HEK293 (cell line): ENCODE data around the gene RASSF8.

Experiments used
- CTCF ChIA-PET: fragments of 350-600 bp; formaldehyde crosslinking; extraction: SDS; loops from one replicate; lab custom pipeline; 2021; ENCODE audit warnings: antibody characterized with exemption; lab: Yijun Ruan, JAX
- POLR2A ChIA-PET: fragments of 300-600 bp; formaldehyde crosslinking; extraction: SDS; loops from one replicate; lab custom pipeline; 2020; ENCODE audit warnings: antibody characterized with exemption, inconsistent platforms; lab: Yijun Ruan, JAX
- H3K27ac ChIP-seq: fragments of 200-500 bp; sonication (Bioruptor generic); 2 replicates; pipeline ENCODE4 v1.5.1; 2014; ENCODE audit warnings: low read depth, low read length, control low read depth, inconsistent platforms; ENCODE audit errors: extremely low read depth
- H3K36me3 ChIP-seq, 2 experiments: fragments of 200-500 bp in 1 of 2; sonication (Bioruptor generic) in 1 of 2; 1 replicate in 1 of 2; 2 replicates in 1 of 2; pipeline ENCODE4 v1.5.1; 2014 to 2017; ENCODE audit warnings: inconsistent platforms in 2 of 2, low read length in 2 of 2; ENCODE audit not compliant: control insufficient read depth in 2 of 2, insufficient read depth in 1 of 2
- H3K4me1 ChIP-seq: fragments of 200-500 bp; sonication (Bioruptor generic); 2 replicates; pipeline ENCODE4 v1.5.1; 2014; ENCODE audit warnings: mild to moderate bottlenecking, low read length, inconsistent platforms; ENCODE audit not compliant: control insufficient read depth, insufficient read depth
- H3K4me3 ChIP-seq: 2 replicates; pipeline ENCODE4 v1.5.1; 2011; ENCODE audit warnings: low read depth, mild to moderate bottlenecking, control low read depth, low read length, moderate library complexity
- H3K9me3 ChIP-seq: fragments of 200-500 bp; sonication (Bioruptor generic); 2 replicates; pipeline ENCODE4 v1.5.1; 2014; ENCODE audit warnings: low read depth, low read length, inconsistent platforms; ENCODE audit not compliant: control insufficient read depth, insufficient read depth
- BCL11A ChIP-seq: fragments of 450-650 bp; formaldehyde crosslinking; IDR thresholded peaks from 2 replicates; pipeline ENCODE4 v1.5.1; 2016; ENCODE audit warnings: low read depth, missing biosample characterization, missing genetic modification characterization
- EGR2 ChIP-seq: fragments of 450-650 bp; formaldehyde crosslinking; IDR thresholded peaks from 2 replicates; pipeline ENCODE4 v1.5.1; 2016; ENCODE audit warnings: low read depth, missing biosample characterization, missing genetic modification characterization
- GFI1B ChIP-seq: fragments of 450-650 bp; formaldehyde crosslinking; IDR thresholded peaks from 2 replicates; pipeline ENCODE4 v1.5.1; 2016; ENCODE audit warnings: missing biosample characterization, missing genetic modification characterization
- PRDM1 ChIP-seq: fragments of 450-650 bp; formaldehyde crosslinking; IDR thresholded peaks from 2 replicates; pipeline ENCODE4; 2016; ENCODE audit warnings: missing biosample characterization, missing genetic modification characterization
- SP2 ChIP-seq: fragments of 450-650 bp; formaldehyde crosslinking; IDR thresholded peaks from 2 replicates; pipeline ENCODE4 v1.5.1; 2016; ENCODE audit warnings: missing biosample characterization, missing genetic modification characterization
- SP3 ChIP-seq: fragments of 450-650 bp; formaldehyde crosslinking; IDR thresholded peaks from 2 replicates; pipeline ENCODE4 v1.5.1; 2016; ENCODE audit warnings: missing biosample characterization, missing genetic modification characterization
- WT1 ChIP-seq: fragments of 450-650 bp; formaldehyde crosslinking; IDR thresholded peaks from 2 replicates; pipeline ENCODE4 v1.5.1; 2016; ENCODE audit warnings: missing biosample characterization, missing genetic modification characterization
- ZNF132 ChIP-seq: fragments of 450-650 bp; formaldehyde crosslinking; IDR thresholded peaks from 2 replicates; pipeline ENCODE4 v1.5.1; 2017; ENCODE audit warnings: missing biosample characterization, missing genetic modification characterization, borderline replicate concordance
- ZNF140 ChIP-seq: fragments of 450-650 bp; formaldehyde crosslinking; IDR thresholded peaks from 2 replicates; pipeline ENCODE4 v1.5.1; 2016; ENCODE audit warnings: missing biosample characterization, missing genetic modification characterization
- ZNF292 ChIP-seq: fragments of 450-650 bp; formaldehyde crosslinking; IDR thresholded peaks from 2 replicates; pipeline ENCODE4 v1.5.1; 2016; ENCODE audit warnings: low read depth, missing biosample characterization, missing genetic modification characterization, borderline replicate concordance
- ZNF366 ChIP-seq: fragments of 450-650 bp; formaldehyde crosslinking; conservative IDR thresholded peaks from 2 replicates; pipeline ENCODE4 v1.5.1; 2016; ENCODE audit warnings: missing biosample characterization, missing genetic modification characterization
- ZNF394 ChIP-seq: fragments of 450-650 bp; formaldehyde crosslinking; IDR thresholded peaks from 2 replicates; pipeline ENCODE4 v1.5.1; 2016; ENCODE audit warnings: missing biosample characterization, missing genetic modification characterization, mild to moderate bottlenecking, moderate library complexity, borderline replicate concordance
- ZNF558 ChIP-seq: fragments of 450-650 bp; formaldehyde crosslinking; IDR thresholded peaks from 2 replicates; pipeline ENCODE4 v1.5.1; 2016; ENCODE audit warnings: missing biosample characterization, missing genetic modification characterization
- ZNF776 ChIP-seq: fragments of 450-650 bp; formaldehyde crosslinking; IDR thresholded peaks from 2 replicates; pipeline ENCODE4 v1.5.0; 2017; ENCODE audit warnings: missing biosample characterization, missing genetic modification characterization, borderline replicate concordance
- TF ChIP-seq, protein P1 (sequence below): fragments of 450-650 bp; formaldehyde crosslinking; IDR thresholded peaks from 2 replicates; pipeline ENCODE4 v1.5.1; 2017; ENCODE audit warnings: missing biosample characterization, missing genetic modification characterization
- TF ChIP-seq, protein P2 (sequence below): fragments of 450-650 bp; formaldehyde crosslinking; IDR thresholded peaks from 2 replicates; pipeline ENCODE4 v1.5.1; 2016; ENCODE audit warnings: missing biosample characterization, missing genetic modification characterization
- TF ChIP-seq, protein P3 (sequence below): fragments of 450-650 bp; formaldehyde crosslinking; IDR thresholded peaks from 2 replicates; pipeline ENCODE4 v1.5.1; 2017; ENCODE audit warnings: missing biosample characterization, mild to moderate bottlenecking, missing genetic modification characterization, moderate library complexity
- TF ChIP-seq, protein P4 (sequence below): fragments of 450-650 bp; formaldehyde crosslinking; IDR thresholded peaks from 2 replicates; pipeline ENCODE4 v1.5.1; 2016; ENCODE audit warnings: missing biosample characterization, missing genetic modification characterization, low read depth

The RASSF8 gene

DNA sequence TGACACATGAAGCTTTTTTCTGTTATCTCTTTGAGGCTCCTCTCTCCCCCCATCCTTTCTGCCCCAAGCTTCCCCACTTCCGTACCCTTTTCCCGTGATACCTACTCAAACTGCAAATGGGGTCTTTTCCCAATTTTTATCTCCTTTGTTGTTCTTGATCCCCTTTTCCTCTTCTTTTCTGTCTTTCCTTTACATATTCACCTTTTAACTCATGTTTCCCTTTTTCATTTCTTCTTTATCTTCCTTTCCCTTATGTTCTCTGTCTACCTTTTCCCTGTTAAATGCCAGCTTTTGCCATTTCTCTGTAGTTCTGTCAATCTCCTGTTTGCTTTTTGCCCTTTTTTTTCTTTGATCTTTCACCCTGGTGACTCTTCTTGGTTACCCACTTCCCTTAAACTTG, 168.9 kb downstream of the RASSF8 start:
- ChIA-PET POLR2A (interaction anchor here (1.2 kb wide), 1 partner anchor 13 kb away, joined by 4 read pairs; no protein-coding TSS in a partner anchor), CTCF (no interaction called here)
- Histone ChIP-seq H3K36me3 (no peaks in the 10 kb centered on the region), H3K4me3 (no peak overlapping the region), H3K4me1 (peaks cover 9% of the 10 kb centered on the region), H3K27ac (no peak overlapping the region), H3K9me3 (no peaks in the 10 kb centered on the region)
- TF ChIP-seq ZNF292, result no peak
- TF ChIP-seq, protein P1, sequence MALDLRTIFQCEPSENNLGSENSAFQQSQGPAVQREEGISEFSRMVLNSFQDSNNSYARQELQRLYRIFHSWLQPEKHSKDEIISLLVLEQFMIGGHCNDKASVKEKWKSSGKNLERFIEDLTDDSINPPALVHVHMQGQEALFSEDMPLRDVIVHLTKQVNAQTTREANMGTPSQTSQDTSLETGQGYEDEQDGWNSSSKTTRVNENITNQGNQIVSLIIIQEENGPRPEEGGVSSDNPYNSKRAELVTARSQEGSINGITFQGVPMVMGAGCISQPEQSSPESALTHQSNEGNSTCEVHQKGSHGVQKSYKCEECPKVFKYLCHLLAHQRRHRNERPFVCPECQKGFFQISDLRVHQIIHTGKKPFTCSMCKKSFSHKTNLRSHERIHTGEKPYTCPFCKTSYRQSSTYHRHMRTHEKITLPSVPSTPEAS (tag by site-specific recombination), result no peak
- TF ChIP-seq PRDM1 (tag by site-specific recombination), result peak; percentile 88
- TF ChIP-seq EGR2, result no peak
- TF ChIP-seq ZNF140 (tag by site-specific recombination), result no peak
- TF ChIP-seq ZNF132 (tag by site-specific recombination), result no peak
- no peak for TF ChIP-seq SP3 (tag by site-specific recombination)
- TF ChIP-seq BCL11A (tag by site-specific recombination), result no peak
- no peak for TF ChIP-seq GFI1B (tag by site-specific recombination)
- TF ChIP-seq, protein P2, sequence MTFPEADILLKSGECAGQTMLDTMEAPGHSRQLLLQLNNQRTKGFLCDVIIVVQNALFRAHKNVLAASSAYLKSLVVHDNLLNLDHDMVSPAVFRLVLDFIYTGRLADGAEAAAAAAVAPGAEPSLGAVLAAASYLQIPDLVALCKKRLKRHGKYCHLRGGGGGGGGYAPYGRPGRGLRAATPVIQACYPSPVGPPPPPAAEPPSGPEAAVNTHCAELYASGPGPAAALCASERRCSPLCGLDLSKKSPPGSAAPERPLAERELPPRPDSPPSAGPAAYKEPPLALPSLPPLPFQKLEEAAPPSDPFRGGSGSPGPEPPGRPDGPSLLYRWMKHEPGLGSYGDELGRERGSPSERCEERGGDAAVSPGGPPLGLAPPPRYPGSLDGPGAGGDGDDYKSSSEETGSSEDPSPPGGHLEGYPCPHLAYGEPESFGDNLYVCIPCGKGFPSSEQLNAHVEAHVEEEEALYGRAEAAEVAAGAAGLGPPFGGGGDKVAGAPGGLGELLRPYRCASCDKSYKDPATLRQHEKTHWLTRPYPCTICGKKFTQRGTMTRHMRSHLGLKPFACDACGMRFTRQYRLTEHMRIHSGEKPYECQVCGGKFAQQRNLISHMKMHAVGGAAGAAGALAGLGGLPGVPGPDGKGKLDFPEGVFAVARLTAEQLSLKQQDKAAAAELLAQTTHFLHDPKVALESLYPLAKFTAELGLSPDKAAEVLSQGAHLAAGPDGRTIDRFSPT (tag by site-specific recombination), result no peak
- no peak for TF ChIP-seq ZNF558 (tag by site-specific recombination)
- TF ChIP-seq ZNF366 (tag by site-specific recombination), result peak; percentile 76
- TF ChIP-seq SP2 (tag by site-specific recombination), result no peak
- TF ChIP-seq ZNF776 (tag by site-specific recombination), result no peak
- TF ChIP-seq ZNF394 (tag by site-specific recombination), result no peak
- TF ChIP-seq, protein P3, sequence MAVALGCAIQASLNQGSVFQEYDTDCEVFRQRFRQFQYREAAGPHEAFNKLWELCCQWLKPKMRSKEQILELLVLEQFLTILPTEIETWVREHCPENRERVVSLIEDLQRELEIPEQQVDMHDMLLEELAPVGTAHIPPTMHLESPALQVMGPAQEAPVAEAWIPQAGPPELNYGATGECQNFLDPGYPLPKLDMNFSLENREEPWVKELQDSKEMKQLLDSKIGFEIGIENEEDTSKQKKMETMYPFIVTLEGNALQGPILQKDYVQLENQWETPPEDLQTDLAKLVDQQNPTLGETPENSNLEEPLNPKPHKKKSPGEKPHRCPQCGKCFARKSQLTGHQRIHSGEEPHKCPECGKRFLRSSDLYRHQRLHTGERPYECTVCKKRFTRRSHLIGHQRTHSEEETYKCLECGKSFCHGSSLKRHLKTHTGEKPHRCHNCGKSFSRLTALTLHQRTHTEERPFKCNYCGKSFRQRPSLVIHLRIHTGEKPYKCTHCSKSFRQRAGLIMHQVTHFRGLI (tag by site-specific recombination), result no peak
- TF ChIP-seq, protein P4, sequence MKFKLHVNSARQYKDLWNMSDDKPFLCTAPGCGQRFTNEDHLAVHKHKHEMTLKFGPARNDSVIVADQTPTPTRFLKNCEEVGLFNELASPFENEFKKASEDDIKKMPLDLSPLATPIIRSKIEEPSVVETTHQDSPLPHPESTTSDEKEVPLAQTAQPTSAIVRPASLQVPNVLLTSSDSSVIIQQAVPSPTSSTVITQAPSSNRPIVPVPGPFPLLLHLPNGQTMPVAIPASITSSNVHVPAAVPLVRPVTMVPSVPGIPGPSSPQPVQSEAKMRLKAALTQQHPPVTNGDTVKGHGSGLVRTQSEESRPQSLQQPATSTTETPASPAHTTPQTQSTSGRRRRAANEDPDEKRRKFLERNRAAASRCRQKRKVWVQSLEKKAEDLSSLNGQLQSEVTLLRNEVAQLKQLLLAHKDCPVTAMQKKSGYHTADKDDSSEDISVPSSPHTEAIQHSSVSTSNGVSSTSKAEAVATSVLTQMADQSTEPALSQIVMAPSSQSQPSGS (tag by site-specific recombination), result no peak

DNA sequence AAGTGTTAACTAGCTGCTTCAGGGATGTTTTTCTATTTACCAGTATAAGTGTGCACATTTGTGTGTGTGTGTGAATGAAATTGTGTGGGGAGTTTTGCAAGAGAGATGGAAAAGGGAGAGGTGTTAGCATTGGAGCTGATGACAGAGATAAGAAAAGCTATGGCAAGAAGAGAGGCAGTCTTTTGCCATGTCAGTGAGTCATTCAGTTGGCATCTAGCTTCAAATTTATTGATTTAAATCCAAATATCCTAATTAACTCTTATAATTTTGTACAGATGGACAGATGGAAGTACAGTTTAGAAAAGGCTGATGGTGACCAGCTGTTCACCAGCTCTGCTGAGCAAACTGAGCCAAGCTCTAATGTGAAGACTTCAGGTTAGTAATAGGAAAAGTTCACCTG, 169.7 kb downstream of the RASSF8 start:
- Histone ChIP-seq H3K4me1 (peaks cover 9% of the 10 kb centered on the region), H3K9me3 (no peaks in the 10 kb centered on the region), H3K4me3 (no peak overlapping the region), H3K36me3 (no peaks in the 10 kb centered on the region), H3K27ac (no peak overlapping the region)
- CTCF ChIA-PET, result interaction anchor here (1.1 kb wide), 1 partner anchor 9 kb away, joined by 3 read pairs; no protein-coding TSS in a partner anchor
- POLR2A ChIA-PET, result interaction anchor here (0.6 to 1.2 kb wide), 2 partner anchors 14 to 340 kb away, joined by 3 to 4 read pairs; no protein-coding TSS in a partner anchor
- TF ChIP-seq WT1 (tag by site-specific recombination), result no peak
